ENCODE data around the gene ELMOD1. TPM values are rescaled to one million over a fixed set of nuclear protein-coding genes. Genes with fewer than 3 reads are reported as not detected.

Gene ELMOD1
- total and polyA plus RNA-seq, 2 experiments from 2014 or later = 1.2 to 1.6 TPM

GRCh38 chr11:107696140-107696539 lies 105.2 kb downstream of the ELMOD1 start:
- H3K4me2 ChIP-seq = no peak overlapping the region

More at GRCh38 chr11:107696140-107696539, 105.2 kb downstream of the ELMOD1 start:
- H3K27ac ChIP-seq (ENCODE audit: low read depth) = no peak overlapping the region
- H3K79me2 ChIP-seq (replicated peaks; ENCODE audit: insufficient read depth) = no peaks in the 10 kb centered on the region
- DNase-seq (ENCODE audit: low spot score) = no peak
- peaks cover 5% of the 10 kb centered on the region; the same call in 1 of the 2 replicates for H3K4me1 ChIP-seq (ENCODE audit: insufficient read depth)
- Mint-ChIP-seq H3K4me3 (no peak overlapping the region), H3K9me3 (no peaks in the 10 kb centered on the region; the same call in 2 of the 3 replicates), H3K4me1 (peaks cover 16% of the 10 kb centered on the region), H3K36me3 (ENCODE audit: low read depth) (no peaks in the 10 kb centered on the region), H3K27me3 (ENCODE audit: insufficient read depth, low read depth, poor library complexity) (no peaks in the 10 kb centered on the region), H3K27ac (no peak overlapping the region)
- H3K4me3 ChIP-seq = no peak overlapping the region
- H3K27me3 ChIP-seq (ENCODE audit: insufficient read depth) = no peaks in the 10 kb centered on the region
- no peak for ATAC-seq
- no peaks in the 10 kb centered on the region for H4K20me1 ChIP-seq (replicated peaks; ENCODE audit: insufficient read depth)
- H3K9me2 ChIP-seq (ENCODE audit: insufficient read depth) = no peaks in the 10 kb centered on the region
- TF ChIP-seq NANOG (IDR thresholded peaks at IDR 0.05; ENCODE audit: borderline replicate concordance) (no peak), CREB1 (CRISPR knock-in tag; IDR thresholded peaks at IDR 0.05; ENCODE audit: low read depth) (no peak), ZNF331 (CRISPR knock-in tag; IDR thresholded peaks at IDR 0.05; ENCODE audit: low read depth) (no peak), CTCF (conservative IDR thresholded peaks at IDR 0.05; ENCODE audit: low read depth in 2 of 2) (no peak), EZH2 (IDR thresholded peaks at IDR 0.05; ENCODE audit: low read depth, unreplicated experiment) (no peak), ETS1 (IDR thresholded peaks at IDR 0.05) (no peak), POLR2AphosphoS5 (IDR thresholded peaks at IDR 0.05; ENCODE audit: low read depth) (no peak), STAT1 (IDR thresholded peaks at IDR 0.05; ENCODE audit: unreplicated experiment) (no peak), ZNF114 (CRISPR knock-in tag; IDR thresholded peaks at IDR 0.05) (no peak), ZNF462 (CRISPR knock-in tag; IDR thresholded peaks at IDR 0.05) (no peak)
- H3K36me3 ChIP-seq (ENCODE audit: insufficient read depth) = no peaks in the 10 kb centered on the region
- no peak overlapping the region for H2AFZ ChIP-seq
- H3F3A ChIP-seq (replicated peaks; ENCODE audit: low read depth) = no peaks in the 10 kb centered on the region

Data from GM23338 (cell line).